GM10266 (cell line): Measurements from ENCODE around the gene CACNG5.

ENCODE experiments used
- DNase-seq: peaks from one replicate; pipeline ENCODE4 v3.0.0; 2012; ENCODE audit errors: extremely low spot score
- CTCF ChIP-seq: IDR thresholded peaks from 2 replicates; pipeline ENCODE4 v1.5.1; 2012; ENCODE audit warnings: mild to moderate bottlenecking, low read depth; ENCODE audit not compliant: control insufficient read depth, insufficient read depth; ENCODE audit errors: missing control alignments

The CACNG5 gene

GRCh38 chr17:66885417-66885816 lies 50.5 kb downstream of the CACNG5 start:
- DNase-seq: no peak
- no peak for TF ChIP-seq CTCF

- no peak for DNase-seq
- TF ChIP-seq CTCF: no peak
Observed at GRCh38 chr17:66889480-66890230, 54.7 kb downstream of the CACNG5 start.

- TF ChIP-seq CTCF: no peak
Observed at GRCh38 chr17:66892246-66892645, 57.3 kb downstream of the CACNG5 start.

GRCh38 chr17:66893382-66893781 lies 58.5 kb downstream of the CACNG5 start:
- no peak for DNase-seq
- TF ChIP-seq CTCF: no peak

More at GRCh38 chr17:66892246-66892645, 57.3 kb downstream of the CACNG5 start:
- DNase-seq: no peak

GRCh38 chr17:66893863-66894262 lies 58.9 kb downstream of the CACNG5 start:
- DNase-seq: no peak
- TF ChIP-seq CTCF: no peak

- no peak for TF ChIP-seq CTCF
- DNase-seq: no peak
Observed at GRCh38 chr17:66897141-66897540, 62.2 kb downstream of the CACNG5 start.

GRCh38 chr17:66898536-66898935 lies 63.6 kb downstream of the CACNG5 start:
- TF ChIP-seq CTCF: no peak
- no peak for DNase-seq
